Heart left ventricle (tissue), 16 donors: ENCODE results near the gene STXBP4. TPM values are rescaled to one million over a fixed set of nuclear protein-coding genes. Genes with fewer than 3 reads are reported as not detected.
A peak's percentile ranks its signal among the peaks of the same experiment; 100 is the strongest.

Experiments
- ATAC-seq, 4 donors: fragments of 200-7000 bp; cut with Tn5 transposase; one replicate each; pipeline ENCODE4 v1.9.1; 2020 to 2022; ENCODE audit warnings: moderate library complexity in 4 of 4, mild to moderate bottlenecking in 3 of 4, moderate number of reproducible peaks in 1 of 4
- DNase-seq, 5 donors: peaks; one replicate each; pipeline ENCODE4 v3.0.0-alpha.2; 2020
- H3K27ac ChIP-seq, 12 donors: fragments of 200-600 bp; sonication (generic) in 4 of 12; one replicate each; pipeline versions ENCODE4 v1.5.0 to v1.8.0; 2016 to 2022; ENCODE audit warnings: mild to moderate bottlenecking in 2 of 12
- H3K27me3 ChIP-seq, 9 donors: fragments of 200-600 bp; sonication (generic) in 2 of 9; one replicate each; pipeline versions ENCODE4 v1.5.1 to v1.8.0; 2016 to 2022; ENCODE audit warnings: mild to moderate bottlenecking in 3 of 9
- H3K36me3 ChIP-seq, 9 donors: fragments of 200-600 bp; sonication (generic) in 2 of 9; one replicate each; pipeline versions ENCODE4 v1.5.0 to v1.8.0; 2018 to 2022; ENCODE audit warnings: mild to moderate bottlenecking in 2 of 9
- H3K4me1 ChIP-seq, 12 donors: fragments of 200-600 bp; sonication (generic) in 4 of 12; one replicate each; pipeline versions ENCODE4 v1.5.0 to v1.8.0; 2016 to 2022; ENCODE audit warnings: mild to moderate bottlenecking in 3 of 12
- H3K4me3 ChIP-seq, 12 donors: fragments of 200-600 bp; sonication (generic) in 4 of 12; one replicate each; pipeline versions ENCODE4 v1.5.0 to v1.8.0; 2017 to 2022; ENCODE audit warnings: mild to moderate bottlenecking in 9 of 12, moderate library complexity in 4 of 12
- H3K9me3 ChIP-seq, 12 donors: fragments of 200-600 bp; sonication (generic) in 4 of 12; one replicate each; pipeline versions ENCODE4 v1.5.0 to v1.8.0; 2016 to 2022; ENCODE audit warnings: mild to moderate bottlenecking in 1 of 12
- CTCF ChIP-seq, 12 donors: fragments of 200-600 bp; sonication (generic) in 4 of 12; IDR thresholded peaks; one replicate each; pipeline versions ENCODE4 v1.5.0 to v1.8.0; 2018 to 2022; ENCODE audit warnings: antibody characterized with exemption in 12 of 12, mild to moderate bottlenecking in 5 of 12
- POLR2A ChIP-seq, 2 donors: fragments of 450-650 bp; IDR thresholded peaks; one replicate each; pipeline ENCODE4 v1.6.1; 2017; ENCODE audit warnings: antibody characterized with exemption in 2 of 2, mild to moderate bottlenecking in 2 of 2, moderate library complexity in 2 of 2
- WGBS, 4 donors: extraction: QIAGEN DNeasy Blood & Tissue Kit in 2 of 4; methylation state at CpG; one replicate each; pipeline versions ENCODE4 v1.1.5 to v1.1.7; 2013 to 2018; 5-methylcytosine and 5-hydroxymethylcytosine counted together
- intact Hi-C, 10 donors: fragments of 100-400 bp; cut with DNase I; formaldehyde crosslinking; loops; one replicate each; pipeline versions ENCODE4 v1.11.1 to v1.14.2; 2022
- polyA plus RNA-seq, 2 donors: library from polyadenylated mRNA; stranded (reverse); fragments of 200-250 nt; gene quantifications; one replicate each; pipeline ENCODE4 v1.2.3, GENCODE V29; 2013
- total RNA-seq, 9 donors: library from RNA; depleted of rRNA in 2 of 9; stranded (reverse); fragments of >200 nt in 2 of 9; fragmentation: NEBNext Ultra II Directional in 3 of 9; extraction: Animal tissue kit (Norgen Biotek cat#: 25700) in 3 of 9; gene quantifications; one replicate each; pipeline versions ENCODE4 v1.1.0 to v1.2.4, GENCODE V29; 2016 to 2023
- donor health status: ischemic (EF 13 %, LVEDD 7.1; RV severe dilation, severe dysfunction).
- donor health status: healthy with polysubstance abuse.
- donor health status: DM: no; HTN: yes; CAD: no.
- donor health status: DM: no; HTN: no; CAD: no.
- donor health status: ischemic (EF 25% LVEDD 6.9; RV normal size, moderate dysfunction).
- donor health status: ischemic (EF 25% LVEDD 5.7; RV mildly dilated, moderate dysfunction).
- donor health status: healthy.
- donor health status: DM: yes; HTN: yes; CAD: no.
- donor health status: ischemic (EF 35%, LVEDD 5.7; RV mildly dilated, moderate dysfunction).
- donor health status: nonischemic (EF 11% LVEDD 7.7; RV severe dilation, severe dysfunction).
- donor health status: DM: yes; HTN: yes; CAD: no.
- donor health status: PGD.
- donor health status: ischemic (EF 29% LVEDD 5.4; RV normal size, mild dysfunction).
- donor health status: nonischemic (EF 23%, LVEDD 6.1; RV moderate dilation, normal function).

The STXBP4 gene
- total and polyA plus RNA-seq, 11 donors = 1.3 to 7.8 (median 4.7) TPM

- Histone ChIP-seq H3K9me3 (peaks cover 0 to 14% (median 0%) of the 10 kb centered on the region in 12 donors), H3K4me1 (no peaks in the 10 kb centered on the region), H3K4me3 (no peak overlapping the region), H3K36me3 (no peaks in the 10 kb centered on the region), H3K27ac (no peak overlapping the region), H3K27me3 (no peaks in the 10 kb centered on the region)
- WGBS, 4 donors = 78 to 85% (median 81%) methylated on average over 5 of the region's 5 CpGs
- intact Hi-C loops = loop anchor here in 1 of 10 donors (5.0 kb wide), 1 partner anchor 52 kb away; no protein-coding TSS in a partner anchor
- TF ChIP-seq CTCF (IDR thresholded peaks at IDR 0.05) (no peak), POLR2A (IDR thresholded peaks at IDR 0.05) (no peak)
- ATAC-seq (no peak), DNase-seq (no peak)
These were observed 200.6 kb downstream of the STXBP4 start for GRCh38 chr17:55168958-55169687.

GRCh38 chr17:55171634-55172328 is 203.2 kb downstream of the STXBP4 start:
- no peak for TF ChIP-seq POLR2A (IDR thresholded peaks at IDR 0.05)
- no peak for TF ChIP-seq CTCF (IDR thresholded peaks at IDR 0.05)
- 97 to 99% (median 98%) methylated on average over 4 of the region's 4 CpGs for WGBS, 4 donors
- intact Hi-C loops = no loop called here

GRCh38 chr17:55172612-55173011 is 204.0 kb downstream of the STXBP4 start:
- no peaks in the 10 kb centered on the region for H3K4me1 ChIP-seq
- no peak overlapping the region for H3K27ac ChIP-seq
- TF ChIP-seq CTCF (IDR thresholded peaks at IDR 0.05) = no peak
- TF ChIP-seq POLR2A (IDR thresholded peaks at IDR 0.05) = no peak
- no peaks in the 10 kb centered on the region for H3K27me3 ChIP-seq
- DNase-seq (no peak), ATAC-seq (no peak)
- H3K36me3 ChIP-seq = no peaks in the 10 kb centered on the region
- intact Hi-C loops = no loop called here
- H3K9me3 ChIP-seq = peaks cover 0 to 18% (median 0%) of the 10 kb centered on the region in 12 donors
- H3K4me3 ChIP-seq = no peak overlapping the region
- 92 to 98% (median 95%) methylated on average over 2 of the region's 2 CpGs for WGBS, 4 donors

More at GRCh38 chr17:55171634-55172328, 203.2 kb downstream of the STXBP4 start:
- peaks cover 0 to 18% (median 0%) of the 10 kb centered on the region in 12 donors for H3K9me3 ChIP-seq
- ATAC-seq (no peak), DNase-seq (peak in 1 of 5 donors; percentile 35)
- no peak overlapping the region for H3K27ac ChIP-seq
- no peaks in the 10 kb centered on the region for H3K36me3 ChIP-seq
- H3K4me1 ChIP-seq = no peaks in the 10 kb centered on the region
- H3K27me3 ChIP-seq = no peaks in the 10 kb centered on the region
- H3K4me3 ChIP-seq = no peak overlapping the region

- no peak for TF ChIP-seq POLR2A (IDR thresholded peaks at IDR 0.05)
- intact Hi-C loops = no loop called here
- peaks cover 0 to 18% (median 0%) of the 10 kb centered on the region in 12 donors for H3K9me3 ChIP-seq
- no peaks in the 10 kb centered on the region for H3K27me3 ChIP-seq
- no peaks in the 10 kb centered on the region for H3K4me1 ChIP-seq
- no peak overlapping the region for H3K27ac ChIP-seq
- no peak for DNase-seq
- 91 to 100% (median 96%) methylated on average over 1 of the region's 1 CpG for WGBS, 4 donors
- no peaks in the 10 kb centered on the region for H3K36me3 ChIP-seq
- no peak overlapping the region for H3K4me3 ChIP-seq
- no peak for ATAC-seq
These were observed 205.6 kb downstream of the STXBP4 start for GRCh38 chr17:55174133-55174532.
